CD4-positive, alpha-beta T cell (primary cell): ENCODE data around the gene CDT1. TPM values are rescaled to one million over a fixed set of nuclear protein-coding genes. Genes with fewer than 3 reads are reported as not detected.

Source experiments
- ATAC-seq: fragments of 200-7000 bp; cut with Tn5 transposase; one replicate; pipeline ENCODE4 v1.10.0; 2022; ENCODE audit warnings: mild to moderate bottlenecking; ENCODE audit not compliant: poor library complexity
- CTCF ChIA-PET: fragments of 350-600 bp; sonication (Branson Sonifier 250); formaldehyde crosslinking; loops from one replicate; lab custom pipeline; 2021; ENCODE audit warnings: antibody characterized with exemption, inconsistent platforms; lab: Charles Lee
- POLR2A ChIA-PET: fragments of 350-600 bp; sonication (Branson Sonifier 250); formaldehyde crosslinking; loops from one replicate; lab custom pipeline; 2021; ENCODE audit warnings: antibody characterized with exemption, inconsistent platforms; lab: Charles Lee
- DNase-seq, 14 experiments: peaks; one replicate each; pipeline ENCODE4 v3.0.0-alpha.2; 2013 to 2020; ENCODE audit warnings: mixed read lengths in 2 of 14
- H3K27ac ChIP-seq, 2 donors: one replicate each; pipeline versions ENCODE4 v1.5.1 to v1.7.0; 2013; ENCODE audit warnings: low read length in 2 of 2, low read depth in 1 of 2, mild to moderate bottlenecking in 1 of 2
- H3K27me3 ChIP-seq, 2 experiments: 1 replicate in 1 of 2; 2 replicates in 1 of 2; pipeline versions ENCODE4 v1.6.1 to v1.7.0; 2013; ENCODE audit warnings: low read length in 2 of 2, control low read depth in 1 of 2, mild to moderate bottlenecking in 1 of 2, moderate library complexity in 1 of 2; ENCODE audit not compliant: insufficient read depth in 2 of 2, control insufficient read depth in 1 of 2
- H3K36me3 ChIP-seq: one replicate; pipeline ENCODE4 v1.6.1; 2013; ENCODE audit warnings: low read length, control low read depth; ENCODE audit not compliant: insufficient read depth
- H3K4me1 ChIP-seq: one replicate; pipeline ENCODE4 v1.6.1; 2013; ENCODE audit warnings: low read length, control low read depth; ENCODE audit not compliant: insufficient read depth
- H3K4me3 ChIP-seq: one replicate; pipeline ENCODE4 v1.5.1; 2013; ENCODE audit warnings: mild to moderate bottlenecking, low read length, moderate library complexity
- H3K9me3 ChIP-seq, 2 experiments: 1 replicate in 1 of 2; 2 replicates in 1 of 2; pipeline versions ENCODE4 v1.6.1 to v1.7.0; 2013; ENCODE audit warnings: low read length in 2 of 2, mild to moderate bottlenecking in 2 of 2, control low read depth in 1 of 2, moderate library complexity in 1 of 2; ENCODE audit not compliant: control insufficient read depth in 1 of 2, insufficient read depth in 1 of 2
- H3K27ac Mint-ChIP-seq: one replicate; pipeline ENCODE4 v1.8.0; 2020; ENCODE audit warnings: mixed read lengths
- H3K27me3 Mint-ChIP-seq: one replicate; pipeline ENCODE4 v1.8.0; 2021; ENCODE audit warnings: mixed read lengths
- H3K36me3 Mint-ChIP-seq: one replicate; pipeline ENCODE4 v1.8.0; 2021; ENCODE audit warnings: low read depth, mixed read lengths
- H3K4me1 Mint-ChIP-seq: one replicate; pipeline ENCODE4 v1.8.0; 2021; ENCODE audit warnings: low read depth, mixed read lengths
- H3K4me3 Mint-ChIP-seq: one replicate; pipeline ENCODE4 v1.8.0; 2020; ENCODE audit warnings: mild to moderate bottlenecking, mixed read lengths
- H3K9me3 Mint-ChIP-seq: one replicate; pipeline ENCODE4 v1.8.0; 2020; ENCODE audit warnings: mixed read lengths
- CTCF ChIP-seq: fragments of 200-600 bp; IDR thresholded peaks from one replicate; pipeline ENCODE4 v1.8.0; 2022; ENCODE audit warnings: antibody characterized with exemption, mild to moderate bottlenecking
- intact Hi-C, 2 experiments: fragments of 100-400 bp; cut with DNase I in 1 of 2; cut with micrococcal nuclease in 1 of 2; formaldehyde crosslinking; loops; one replicate each; pipeline versions ENCODE4 v1.15.1 to v1.9.0; 2023 to 2025; cut with DNase I, micrococcal nuclease
- total RNA-seq, 174 experiments: library from RNA in 2 of 174; stranded (reverse) in 2 of 174; gene quantifications; one replicate each; pipeline ENCODE4 v1.2.3 and lab custom pipeline; 2021 to 2026

Gene CDT1
- total RNA-seq, 2 experiments from 2014 or later = 0.47 to 1.0 TPM

DNA sequence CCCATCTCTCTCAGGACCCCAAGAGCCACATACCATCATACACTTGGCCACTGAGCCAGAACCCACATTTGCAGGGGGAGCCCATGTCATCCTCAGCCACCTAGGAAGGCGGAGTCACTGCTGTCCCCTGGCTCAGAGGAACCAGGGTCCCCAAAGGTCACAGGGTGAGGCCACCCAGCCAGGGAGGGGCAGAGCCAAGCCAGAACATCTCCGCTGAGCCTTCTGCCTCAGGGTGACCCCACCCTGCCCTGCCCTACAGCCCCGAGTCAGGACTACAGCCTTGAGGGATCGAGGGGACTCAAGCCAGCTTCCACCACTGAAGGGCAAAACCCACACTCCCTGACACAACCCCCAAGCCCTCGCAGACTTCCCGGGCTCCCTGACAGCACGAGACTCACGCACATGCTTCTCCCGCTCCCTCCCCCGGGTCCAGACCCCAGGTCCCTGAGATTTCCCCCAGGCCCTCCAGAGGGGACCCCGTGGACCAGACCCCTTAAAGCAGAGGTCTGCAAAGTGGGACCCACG, 36.0 kb upstream of the CDT1 start:
- peak overlapping the region in 1 of 2 donors; percentile 1 for H3K27ac ChIP-seq

GRCh38 chr16:88768071-88768783, 35.4 kb upstream of the CDT1 start:
- Mint-ChIP-seq H3K4me3 (no peak overlapping the region), H3K9me3 (no peaks in the 10 kb centered on the region), H3K36me3 (no peaks in the 10 kb centered on the region), H3K27me3 (no peaks in the 10 kb centered on the region), H3K27ac (no peak overlapping the region), H3K4me1 (peaks cover 15% of the 10 kb centered on the region)
- Histone ChIP-seq H3K27ac (no peak overlapping the region), H3K4me1 (peaks cover 83% of the 10 kb centered on the region), H3K4me3 (no peak overlapping the region), H3K27me3 (no peaks in the 10 kb centered on the region), H3K9me3 (no peaks in the 10 kb centered on the region), H3K36me3 (peaks cover 24% of the 10 kb centered on the region)
- ChIA-PET POLR2A (interaction anchor here (1.0 kb wide), 1 partner anchor 26 kb away, joined by 3 read pairs; no protein-coding TSS in a partner anchor), CTCF (no interaction called here)
- DNase-seq (no peak), ATAC-seq (no peak)
- no peak for TF ChIP-seq CTCF
- intact Hi-C loops = no loop called here

More for the DNA sequence above, 36.0 kb upstream of the CDT1 start:
- Mint-ChIP-seq H3K36me3 (no peaks in the 10 kb centered on the region), H3K4me1 (peaks cover 15% of the 10 kb centered on the region), H3K9me3 (no peaks in the 10 kb centered on the region), H3K27me3 (no peaks in the 10 kb centered on the region), H3K4me3 (no peak overlapping the region), H3K27ac (peak overlapping the region; percentile 58)
- Histone ChIP-seq H3K4me1 (peaks cover 83% of the 10 kb centered on the region), H3K36me3 (peaks cover 30% of the 10 kb centered on the region), H3K9me3 (no peaks in the 10 kb centered on the region), H3K27me3 (no peaks in the 10 kb centered on the region), H3K4me3 (no peak overlapping the region)
- no peak for DNase-seq
- CTCF ChIA-PET = no interaction called here
- POLR2A ChIA-PET = interaction anchor here (1.1 kb wide), 1 partner anchor 30 kb away, joined by 4 read pairs; no protein-coding TSS in a partner anchor
- intact Hi-C loops = no loop called here
- ATAC-seq = no peak
- TF ChIP-seq CTCF = no peak

- Histone ChIP-seq H3K27ac (no peak overlapping the region), H3K36me3 (peaks cover 19% of the 10 kb centered on the region), H3K27me3 (no peaks in the 10 kb centered on the region), H3K4me3 (no peak overlapping the region), H3K4me1 (peaks cover 93% of the 10 kb centered on the region), H3K9me3 (no peaks in the 10 kb centered on the region)
- CTCF ChIA-PET = no interaction called here
- H3K36me3 Mint-ChIP-seq = no peaks in the 10 kb centered on the region
- intact Hi-C loops = no loop called here
- DNase-seq (peak in 3 of 14 experiments; percentile 39 to 62 (median 52)), ATAC-seq (peak; percentile 64)
- H3K4me3 Mint-ChIP-seq = no peak overlapping the region
- H3K9me3 Mint-ChIP-seq = no peaks in the 10 kb centered on the region
- no peak for TF ChIP-seq CTCF
- POLR2A ChIA-PET = interaction anchor here (1.7 kb wide), 2 partner anchors 10 to 11 kb away, joined by 7 read pairs; no protein-coding TSS in a partner anchor
- no peak overlapping the region for H3K27ac Mint-ChIP-seq
- peaks cover 15% of the 10 kb centered on the region for H3K4me1 Mint-ChIP-seq
- H3K27me3 Mint-ChIP-seq = no peaks in the 10 kb centered on the region
These were observed 33.8 kb upstream of the CDT1 start for GRCh38 chr16:88769617-88770460.
